H4 (cell line): Measurements from ENCODE around the gene JAG2. TPM values are rescaled to one million over a fixed set of nuclear protein-coding genes. Genes with fewer than 3 reads are reported as not detected.

Experiments
- DNase-seq: peaks from one replicate; pipeline ENCODE4 v3.0.0-alpha.2; 2015; ENCODE audit warnings: low spot score
- total RNA-seq: library from RNA; depleted of rRNA; stranded (reverse); fragments of >200 nt; shearing (Covaris generic); gene quantifications from 2 replicates; pipeline ENCODE4 v1.2.3, GENCODE V29; 2014

The JAG2 gene
- total RNA-seq, 1 experiment from 2014 or later = 0.48 TPM

DNA sequence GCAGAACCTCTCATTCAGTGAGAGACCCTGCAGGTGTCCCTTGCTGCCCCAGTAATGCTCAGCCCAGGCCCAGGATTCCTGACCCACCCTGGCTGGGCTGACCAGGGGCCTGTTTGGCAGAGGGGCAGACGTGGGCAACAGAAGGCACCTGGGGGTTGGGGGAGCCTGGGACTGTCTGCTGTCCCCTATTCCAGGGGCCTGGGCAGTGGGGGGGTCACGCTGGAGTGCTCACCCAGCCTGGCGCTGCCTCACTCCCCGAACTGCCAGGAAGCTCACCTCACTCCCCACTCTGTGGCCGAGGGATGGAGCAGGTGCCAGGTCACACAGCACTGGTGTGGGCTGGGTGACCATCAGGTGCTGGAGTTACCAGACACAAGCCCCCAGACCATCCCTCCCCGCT, 35.1 kb upstream of the JAG2 start:
- no peak for DNase-seq

GRCh38 chr14:105203057-105203531, 34.5 kb upstream of the JAG2 start:
- DNase-seq = no peak

DNA sequence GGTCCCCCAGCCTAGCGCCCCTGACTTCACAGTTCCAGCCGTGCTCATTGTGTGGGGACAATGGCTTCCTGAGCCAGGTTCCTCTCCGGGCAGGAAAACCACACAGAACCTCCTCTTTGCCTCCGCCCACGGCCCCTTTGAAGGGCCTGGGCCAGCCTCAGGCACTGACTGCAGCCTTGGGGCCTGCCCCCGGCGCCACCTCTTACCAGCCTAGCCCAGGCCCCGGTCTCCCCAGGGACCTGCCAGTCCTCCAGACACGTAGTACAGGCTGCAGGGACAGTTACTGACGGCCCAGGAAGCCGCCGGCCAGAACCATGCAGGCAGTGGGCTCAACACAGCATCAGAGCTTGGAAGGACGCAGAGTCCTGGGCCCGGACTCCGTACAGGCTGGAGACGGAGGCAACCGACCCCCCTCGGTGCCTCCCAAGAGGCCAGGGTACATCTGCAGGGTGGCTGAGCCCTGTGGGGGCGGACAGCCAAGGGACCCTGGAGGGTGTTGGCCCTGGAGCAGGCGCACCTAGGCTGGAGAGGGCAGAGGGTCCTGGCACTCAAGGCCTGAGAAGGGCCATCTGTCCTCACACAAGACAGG, 33.4 kb upstream of the JAG2 start:
- DNase-seq = no peak

DNA sequence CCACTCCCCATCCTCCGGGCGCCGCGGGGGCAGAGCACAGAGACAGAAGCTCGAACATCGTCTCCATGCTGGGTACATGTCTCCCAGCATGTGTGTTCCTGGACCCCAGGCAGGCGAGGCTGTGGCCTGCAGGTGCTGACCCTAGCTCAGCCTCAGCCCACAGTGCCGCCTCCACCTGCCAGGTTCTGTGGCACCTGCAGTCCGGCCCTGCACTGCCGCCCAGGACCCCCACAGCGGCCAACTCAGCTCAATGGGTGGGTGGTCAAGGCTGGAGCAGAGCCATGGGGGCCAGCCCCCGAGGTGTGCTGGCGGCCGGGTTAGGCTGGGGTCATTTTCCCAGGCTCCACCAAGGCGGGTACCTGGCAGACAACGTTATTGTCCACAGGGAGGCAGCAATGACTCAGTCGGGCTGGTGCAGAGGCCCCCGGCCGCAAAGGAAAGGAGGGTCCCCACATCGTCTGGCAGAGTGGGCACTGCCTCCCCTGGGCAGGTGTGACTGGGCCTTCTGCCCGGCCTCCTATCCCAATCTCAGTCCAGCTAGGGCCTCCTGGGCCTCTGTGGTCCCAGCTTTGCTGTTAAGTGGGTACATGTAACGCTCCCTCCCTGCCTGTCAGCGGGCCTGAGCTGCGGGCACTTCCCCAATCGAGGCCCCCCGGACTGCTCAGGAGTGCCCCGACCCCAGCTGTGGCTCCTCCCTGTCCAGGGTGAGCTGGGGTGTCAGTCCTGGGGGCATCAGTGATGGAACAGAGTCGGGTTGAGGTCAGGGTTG, 32.8 kb upstream of the JAG2 start:
- DNase-seq = no peak

DNA sequence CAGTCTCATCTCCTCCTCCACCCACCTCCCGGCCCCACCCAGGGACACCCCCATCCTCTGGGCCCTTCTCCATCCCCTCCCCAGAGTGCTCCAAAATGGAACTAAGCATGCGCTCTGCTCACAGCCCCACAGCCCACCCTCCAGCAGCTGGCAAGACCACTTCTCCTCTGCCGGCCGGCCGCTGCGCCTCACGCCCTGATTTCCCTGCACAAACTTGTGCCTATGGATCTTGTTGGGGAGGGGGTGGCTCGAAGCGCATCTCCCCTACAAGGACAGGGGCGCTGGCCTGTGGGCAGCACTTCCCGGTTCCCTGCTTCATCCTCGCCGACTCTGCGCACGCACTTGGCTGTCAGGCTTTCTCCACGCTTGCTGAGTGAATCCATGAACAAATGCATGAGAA, 32.1 kb upstream of the JAG2 start:
- DNase-seq = no peak

DNA sequence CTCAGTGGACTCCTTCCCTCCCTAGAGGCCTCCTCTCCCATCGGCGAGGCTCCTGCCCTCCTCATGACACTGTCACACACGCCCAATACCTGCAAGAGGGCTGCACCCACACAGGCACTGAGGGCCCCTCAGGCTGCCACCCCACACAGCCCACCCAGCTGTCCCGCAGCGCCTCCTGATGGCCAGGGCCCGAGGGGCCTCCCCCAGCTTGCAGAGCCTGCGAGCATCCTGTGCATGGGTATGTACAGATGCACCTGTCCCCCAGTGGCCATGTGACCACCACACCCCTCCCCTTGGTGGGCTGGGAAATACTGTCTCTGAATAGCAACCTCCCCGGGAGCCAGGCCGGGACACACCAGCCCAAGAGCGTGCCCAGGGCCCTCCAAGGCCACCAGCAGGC, 31.5 kb upstream of the JAG2 start:
- no peak for DNase-seq

DNA sequence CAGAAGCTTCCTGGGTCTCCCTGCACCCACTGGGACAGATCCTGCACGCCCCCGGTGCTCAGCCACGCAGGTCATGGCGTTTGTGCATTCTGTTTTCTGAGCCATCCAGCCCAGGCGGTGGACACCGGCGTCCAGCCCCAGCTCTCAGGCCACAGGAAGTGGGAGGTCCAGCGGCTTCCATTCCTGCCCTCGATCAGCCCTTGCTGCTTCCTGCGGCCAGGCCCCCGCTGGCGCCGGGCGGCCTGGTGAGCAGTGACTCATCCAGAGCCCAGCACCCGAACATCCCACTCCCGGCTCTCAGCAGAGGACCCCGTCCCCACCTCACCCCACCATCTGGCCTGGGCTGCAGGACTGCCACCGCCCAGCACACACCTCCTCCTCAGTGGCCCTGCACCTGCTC, 30.5 kb upstream of the JAG2 start:
- no peak for DNase-seq

DNA sequence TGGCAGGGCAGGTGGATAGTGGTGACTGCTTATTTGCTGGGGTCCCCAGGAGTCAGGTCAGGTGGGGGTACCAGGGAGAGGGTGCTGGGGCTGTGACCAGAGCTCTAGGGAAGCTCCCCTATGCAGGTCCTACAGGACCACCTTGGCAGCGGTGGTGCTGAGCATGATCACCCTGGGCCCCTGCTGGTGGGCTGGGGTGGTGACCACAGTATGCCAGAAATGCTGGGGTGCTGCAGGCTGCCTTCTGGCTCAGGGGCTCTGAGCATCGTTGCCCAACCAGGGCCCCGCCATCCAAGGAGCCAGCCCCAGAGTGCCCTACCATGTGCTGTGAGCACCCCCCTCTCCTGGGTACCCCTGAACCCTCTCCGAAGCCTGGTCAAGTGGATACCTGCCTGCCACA, 30.0 kb upstream of the JAG2 start:
- DNase-seq = no peak

- DNase-seq = no peak
These were observed 28.6 kb upstream of the JAG2 start for GRCh38 chr14:105197211-105197641.

DNA sequence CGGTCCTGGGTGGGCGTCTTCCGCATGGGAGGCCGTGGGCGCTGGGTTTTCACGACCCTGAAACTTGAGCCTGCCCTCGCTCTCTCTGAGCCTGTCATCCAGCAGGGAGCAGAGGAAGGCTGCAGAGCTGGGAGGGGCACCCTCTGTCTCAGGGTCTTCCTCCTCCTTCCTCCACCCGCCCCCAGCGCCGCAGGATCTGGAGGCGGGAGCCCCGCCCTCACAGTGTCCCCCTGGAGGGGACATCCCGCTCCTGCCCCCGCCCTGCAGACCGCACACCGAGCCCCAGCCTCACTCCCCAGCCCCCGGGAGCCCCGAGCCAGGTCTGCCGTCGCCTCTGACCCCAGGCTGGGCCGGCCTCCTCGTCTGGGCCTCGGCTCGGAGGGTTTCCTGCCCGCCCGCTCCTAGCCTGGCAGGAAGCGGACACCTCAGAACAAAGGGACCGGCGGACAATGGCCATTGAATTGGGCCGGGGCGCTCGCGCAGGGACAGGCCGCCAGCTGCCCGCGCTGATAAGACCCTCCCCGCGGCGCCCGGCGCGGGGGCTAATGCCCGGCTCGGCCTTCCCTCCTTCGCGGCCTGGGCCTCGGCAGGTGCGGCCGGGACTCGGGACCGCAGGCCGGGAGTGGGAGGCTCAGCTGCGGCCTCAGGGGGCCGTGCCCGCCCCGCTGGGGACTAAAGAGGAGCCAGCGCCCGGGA, 27.8 kb upstream of the JAG2 start:
- no peak for DNase-seq

DNA sequence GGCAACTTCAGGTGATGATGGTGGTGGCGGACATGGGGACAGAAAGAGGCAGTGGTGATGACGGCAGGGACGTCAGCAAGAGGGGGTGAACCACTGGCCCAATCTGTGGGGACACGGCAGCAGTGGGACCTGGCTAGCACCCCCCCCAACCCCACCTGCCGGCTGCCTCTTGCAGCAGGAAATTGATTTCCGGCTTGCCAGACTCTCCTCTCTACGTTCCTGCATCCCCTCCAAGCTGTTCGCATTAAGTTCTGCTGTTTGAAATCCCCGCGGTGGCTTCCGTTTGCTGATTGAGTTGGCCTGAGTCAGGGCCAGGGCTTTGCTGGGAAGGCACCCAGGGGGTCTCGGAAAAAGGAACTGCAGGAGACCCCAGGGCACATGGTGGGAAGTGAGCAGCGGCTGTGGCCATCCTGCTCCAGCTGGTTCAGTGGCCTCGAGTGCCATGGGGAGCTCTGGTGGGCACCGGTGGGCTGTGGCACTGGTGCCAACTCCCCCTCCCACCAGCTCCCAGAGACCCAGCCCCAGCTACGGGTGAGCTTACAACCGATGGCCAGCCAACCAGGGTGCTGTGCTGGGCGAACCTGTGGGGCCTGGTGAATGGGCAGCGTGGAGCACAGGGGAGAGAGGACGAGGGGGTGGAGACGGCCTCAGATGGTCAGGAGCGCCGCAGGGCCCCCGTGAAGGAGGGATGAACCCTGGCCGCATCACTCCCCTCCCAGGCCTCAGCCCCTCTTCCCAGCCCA, 27.1 kb upstream of the JAG2 start:
- DNase-seq = no peak

GRCh38 chr14:105195051-105195450, 26.5 kb upstream of the JAG2 start:
- DNase-seq = no peak

DNA sequence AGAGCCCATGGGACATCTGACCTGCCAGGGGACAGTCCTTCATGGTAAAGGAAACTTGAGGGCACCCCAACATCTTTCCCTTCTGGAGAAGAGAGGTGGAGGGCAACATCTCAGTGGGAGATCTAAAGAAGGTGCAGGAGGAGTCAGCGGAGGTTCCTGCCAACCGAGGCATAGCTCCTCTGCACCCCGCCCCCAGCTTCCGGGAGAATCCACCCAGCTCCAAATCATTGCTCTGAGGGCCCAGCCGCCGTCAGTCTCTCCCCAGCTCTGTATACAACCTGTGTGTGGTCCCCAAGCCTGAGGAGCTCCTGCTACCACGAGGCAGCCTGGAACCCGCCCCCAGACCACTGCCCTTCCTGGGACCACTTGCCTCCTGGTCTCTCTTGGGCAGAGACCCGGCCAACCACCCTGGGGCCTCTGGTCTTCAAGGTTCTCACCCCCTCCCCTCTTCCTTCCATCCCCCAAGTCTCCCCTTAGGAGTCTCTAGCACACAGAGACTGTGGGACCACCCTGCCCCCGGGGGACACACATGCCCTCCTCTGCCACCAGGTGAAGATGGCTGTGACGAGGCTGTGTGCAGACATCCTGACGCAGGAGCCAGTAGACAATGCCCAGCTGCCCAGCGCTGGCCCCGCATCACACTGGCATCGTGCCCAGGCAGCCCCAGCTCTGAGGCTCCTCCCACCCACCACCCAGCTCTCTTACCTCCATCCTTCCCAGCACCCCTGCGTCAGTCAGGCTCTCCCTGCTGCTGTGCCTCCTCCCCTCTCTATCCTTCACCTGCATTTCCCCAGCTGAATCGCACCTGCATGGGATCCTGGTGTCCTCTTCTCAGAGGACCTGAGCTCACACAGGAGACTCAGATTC, 25.6 kb upstream of the JAG2 start:
- peak; percentile 51 for DNase-seq

DNA sequence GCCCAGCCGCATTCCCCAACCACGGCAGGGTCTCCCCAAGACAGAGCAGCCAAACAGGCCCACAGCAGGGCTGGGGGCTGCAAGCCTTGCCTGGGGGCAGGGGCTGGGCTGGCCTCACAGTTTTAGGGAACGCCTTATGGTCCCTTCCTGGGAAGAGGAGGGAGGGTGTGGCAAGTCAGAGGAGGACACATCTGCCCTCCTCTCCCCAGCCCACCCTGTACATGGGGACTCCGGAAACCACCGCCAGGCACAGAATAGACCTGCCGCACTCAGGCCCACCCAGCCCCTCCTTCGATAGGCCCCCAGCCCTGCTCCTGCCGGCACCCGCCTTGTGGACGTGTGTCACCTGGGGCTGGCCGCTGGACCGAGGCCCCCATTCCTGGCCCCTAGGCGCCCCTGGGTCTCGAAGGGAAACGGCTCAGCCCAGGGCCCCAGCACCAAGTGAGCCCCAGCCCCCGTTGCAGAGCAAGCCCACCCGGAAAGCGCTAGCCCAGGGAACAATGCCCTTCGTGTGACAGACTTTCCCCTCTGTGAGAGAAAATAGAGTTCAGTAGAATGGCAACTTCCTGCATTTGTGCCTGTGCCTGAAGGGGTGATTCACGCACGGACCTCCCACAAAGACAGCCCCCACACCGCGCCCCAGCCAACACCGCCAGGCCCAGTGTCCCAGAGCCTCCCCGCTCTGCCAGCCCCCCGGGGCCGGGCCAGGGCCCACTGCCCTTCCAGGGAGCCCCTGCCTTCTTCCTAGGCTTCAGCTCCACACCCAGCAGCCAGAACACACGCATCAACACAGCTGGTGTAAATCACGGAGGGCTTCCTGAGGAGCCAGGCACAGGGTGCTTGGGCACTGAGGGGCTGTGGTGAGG, 24.5 kb upstream of the JAG2 start:
- no peak for DNase-seq

DNA sequence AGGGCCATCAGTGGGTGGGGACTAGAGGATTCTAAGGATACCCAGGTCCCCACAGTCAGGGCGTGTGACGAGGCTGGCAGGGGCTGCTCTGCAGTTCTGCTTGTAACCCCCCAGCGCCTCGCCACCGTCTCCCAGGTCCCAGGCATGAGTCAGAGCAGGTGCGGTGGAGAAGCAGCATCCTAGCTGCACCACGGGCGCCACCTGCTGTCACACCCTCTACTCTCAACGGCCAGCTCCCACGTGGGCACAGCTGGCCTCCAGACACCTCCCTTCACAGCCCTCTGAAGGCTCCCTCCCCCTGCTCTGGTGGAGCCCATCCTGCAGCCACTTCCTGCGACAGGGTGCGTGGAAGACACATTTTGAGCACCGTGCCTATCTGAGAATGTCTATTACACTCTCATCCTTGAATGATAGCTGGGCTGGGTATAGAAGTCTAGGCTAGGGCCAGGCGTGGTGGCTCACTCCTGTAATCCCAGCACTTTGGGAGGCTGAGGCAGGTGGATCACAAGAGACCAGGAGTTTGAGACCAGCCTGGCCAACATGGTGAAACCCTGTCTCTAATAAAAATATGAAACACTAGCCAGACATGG, 19.5 kb upstream of the JAG2 start:
- DNase-seq = no peak

GRCh38 chr14:105187116-105187515, 18.5 kb upstream of the JAG2 start:
- no peak for DNase-seq

GRCh38 chr14:105185973-105186372, 17.4 kb upstream of the JAG2 start:
- DNase-seq = no peak

GRCh38 chr14:105185001-105185400, 16.4 kb upstream of the JAG2 start:
- DNase-seq = no peak

DNA sequence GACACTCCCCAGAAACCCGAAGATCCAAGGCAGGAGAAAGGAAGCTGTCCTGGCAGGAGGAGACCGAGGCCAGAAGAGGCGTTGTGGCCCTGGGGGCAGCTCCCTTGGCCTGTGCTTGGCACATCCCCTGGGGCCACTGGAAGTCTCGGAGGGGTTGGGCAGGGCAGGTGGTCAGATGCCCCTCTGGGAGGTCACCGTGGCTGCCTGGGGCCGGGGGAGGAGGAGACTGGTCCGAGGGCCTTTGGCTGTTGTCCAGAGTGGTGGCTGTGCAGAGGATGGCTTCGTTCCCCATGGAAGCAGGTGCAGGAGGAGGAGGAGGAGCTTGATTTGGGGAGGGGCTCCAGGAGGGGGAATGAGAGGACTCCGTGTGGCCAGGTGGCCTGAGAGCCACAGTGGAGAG, 15.9 kb upstream of the JAG2 start:
- no peak for DNase-seq
